Stomach (tissue), 9 donors: ENCODE data around the gene FFAR3. TPM values are rescaled to one million over a fixed set of nuclear protein-coding genes. Genes with fewer than 3 reads are reported as not detected.
A peak's percentile ranks its signal among the peaks of the same experiment; 100 is the strongest.

Experiments used
- DNase-seq, 2 donors: peaks; one replicate each; pipeline versions ENCODE4 v3.0.0 to v3.0.0-alpha.2; 2013 to 2019
- H3K27ac ChIP-seq, 5 donors: fragments of 200-600 bp in 4 of 5; sonication (generic) in 4 of 5; one replicate each; pipeline ENCODE4 v1.5.1; 2013 to 2019; ENCODE audit warnings: mild to moderate bottlenecking in 1 of 5, moderate library complexity in 1 of 5
- H3K27me3 ChIP-seq, 3 donors: fragments of 200-600 bp; sonication (generic); one replicate each; pipeline ENCODE4 v1.5.1; 2017 to 2019; ENCODE audit warnings: mixed run types in 1 of 3
- H3K36me3 ChIP-seq, 4 donors: fragments of 200-600 bp; sonication (generic); 1 replicate in 3 of 4; 2 replicates in 1 of 4; pipeline ENCODE4 v1.5.1; 2016 to 2019
- H3K4me1 ChIP-seq, 4 donors: fragments of 200-600 bp; sonication (generic); one replicate each; pipeline ENCODE4 v1.5.1; 2016 to 2019
- H3K4me3 ChIP-seq, 4 donors: fragments of 200-600 bp; sonication (generic) in 3 of 4; one replicate each; pipeline ENCODE4 v1.5.1; 2016 to 2019; ENCODE audit warnings: mild to moderate bottlenecking in 1 of 4
- H3K9me3 ChIP-seq, 4 donors: fragments of 200-600 bp; sonication (generic); one replicate each; pipeline ENCODE4 v1.5.1; 2016 to 2019
- EP300 ChIP-seq: sonication (generic); formaldehyde crosslinking; IDR thresholded peaks from one replicate; pipeline ENCODE4 v1.6.1; 2017; ENCODE audit warnings: antibody characterized with exemption
- POLR2A ChIP-seq, 4 donors: fragments of 450-650 bp; IDR thresholded peaks; one replicate each; pipeline ENCODE4 v1.6.1; 2016; ENCODE audit warnings: antibody characterized with exemption in 4 of 4, control low read depth in 2 of 4, mild to moderate bottlenecking in 1 of 4, moderate library complexity in 1 of 4
- POLR2AphosphoS5 ChIP-seq, 3 donors: sonication (generic); formaldehyde crosslinking; IDR thresholded peaks; one replicate each; pipeline ENCODE4 v1.6.1; 2016; ENCODE audit warnings: antibody characterized with exemption in 3 of 3
- WGBS, 5 donors: extraction: QIAGEN DNeasy Blood & Tissue Kit in 3 of 5; methylation state at CpG; one replicate each; pipeline versions ENCODE4 v1.1.5 to v1.1.7; 2013 to 2018; 5-methylcytosine and 5-hydroxymethylcytosine counted together
- intact Hi-C: fragments of 100-400 bp; cut with DNase I; formaldehyde crosslinking; loops from one replicate; pipeline ENCODE4 v1.15.1; 2023; ENCODE audit warnings: low total_unique reads
- polyA plus RNA-seq, 3 donors: library from polyadenylated mRNA; stranded (reverse); fragments of 200-250 nt; gene quantifications; one replicate each; pipeline ENCODE4 v1.2.3, GENCODE V29; 2013
- total RNA-seq, 5 donors: library from RNA; depleted of rRNA; stranded (reverse); fragments of >200 nt; gene quantifications; one replicate each; pipeline versions ENCODE4 v1.1.0 to v1.2.3, GENCODE V29; 2014 to 2016
- TF ChIP-seq, protein P1 (sequence below), 7 experiments: fragments of 450-650 bp in 4 of 7; fragments of 200-600 bp in 3 of 7; sonication (generic) in 3 of 7; IDR thresholded peaks; one replicate each; pipeline ENCODE4 v1.5.1; 2016 to 2019; ENCODE audit warnings: antibody characterized with exemption in 7 of 7, control low read depth in 2 of 7, mild to moderate bottlenecking in 1 of 7
- donor health status: healthy with polysubstance abuse.
- donor health status: Bipolar disorder and iron deficiency.
- donor health status: healthy.

FFAR3 gene
- total and polyA plus RNA-seq, 8 donors = 0.30 to 0.56 TPM; not detected in 6

DNA sequence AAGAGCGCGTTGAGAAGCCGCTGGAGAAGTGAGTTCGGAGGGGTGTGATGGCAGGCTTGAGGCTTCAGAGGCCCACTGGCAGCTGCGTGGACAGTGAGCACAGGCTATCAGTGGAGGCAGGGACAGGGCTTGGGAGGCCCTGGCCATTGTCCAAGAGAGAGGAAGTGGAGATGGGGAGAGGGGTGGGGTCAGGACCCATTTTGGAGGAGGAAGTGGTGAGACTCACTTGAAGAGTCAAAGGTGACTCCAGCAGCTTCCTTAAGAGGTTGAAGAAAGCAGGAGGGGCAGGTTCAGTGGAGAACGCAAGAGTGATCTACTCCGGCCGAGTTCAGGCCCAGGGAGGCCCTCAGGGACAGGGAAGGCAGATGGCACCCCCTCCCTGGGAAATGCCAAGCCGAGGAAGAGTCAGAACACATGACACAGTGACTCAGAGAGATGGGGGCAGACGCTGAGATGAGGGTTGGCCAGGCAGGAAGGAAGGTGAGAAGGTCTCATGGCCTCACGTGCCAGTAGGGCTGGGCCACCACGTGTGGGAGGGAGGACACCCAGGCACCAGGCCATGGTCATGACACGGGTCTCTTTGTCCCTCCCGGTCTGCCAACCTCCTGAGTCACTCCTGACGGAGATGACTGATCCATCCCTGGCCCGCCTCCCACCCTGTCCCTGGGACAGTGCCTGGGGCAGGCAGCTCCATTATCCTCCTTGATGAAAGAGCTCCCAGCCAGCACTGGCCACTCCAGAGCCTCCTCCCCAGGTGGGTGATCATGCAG lies 39.4 kb upstream of the FFAR3 start:
- H3K27ac ChIP-seq = peak overlapping the region in 2 of 5 donors; percentile 34 to 39
- 52 to 67% (median 63%) methylated on average over 12 to 16 of the region's 16 CpGs for WGBS, 5 donors
- intact Hi-C loops = no loop called here

DNA sequence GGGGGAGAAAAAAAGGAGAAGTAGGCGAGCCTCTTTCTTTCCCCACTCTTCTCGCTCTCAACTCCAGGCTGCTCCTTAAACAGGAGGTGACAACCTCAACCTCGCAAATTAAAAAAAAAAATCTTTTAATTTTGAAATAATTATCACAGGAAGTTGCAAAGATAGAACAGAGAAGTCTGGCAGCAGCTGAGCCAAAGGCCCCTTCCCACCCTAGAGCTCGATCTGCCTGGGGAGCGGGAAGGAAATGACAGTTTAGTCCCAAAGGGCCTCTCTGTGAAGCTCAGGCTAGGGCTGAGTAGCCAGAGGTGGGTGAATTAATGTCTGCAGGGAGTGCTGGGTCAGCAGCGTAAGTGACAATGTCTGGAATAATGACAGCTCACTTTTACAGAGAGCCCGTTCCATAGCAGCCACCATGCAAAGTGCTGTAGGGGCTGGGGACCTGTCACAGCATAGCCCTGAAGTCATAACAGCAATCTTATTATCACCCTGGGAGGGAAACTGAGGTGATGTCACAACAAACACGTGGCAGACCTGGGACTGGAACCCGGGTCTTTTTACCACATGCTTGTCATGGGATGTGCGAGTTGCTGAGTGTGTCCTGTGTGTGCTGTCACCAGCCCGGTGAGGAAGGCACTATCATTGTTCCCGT lies 38.1 kb upstream of the FFAR3 start:
- H3K4me1 ChIP-seq = peaks cover 0 to 19% (median 0%) of the 10 kb centered on the region in 4 donors
- 61 to 75% (median 70%) methylated on average over 12 of the region's 12 CpGs for WGBS, 5 donors
- H3K9me3 ChIP-seq = peaks cover 0 to 10% (median 8%) of the 10 kb centered on the region in 4 donors
- peaks cover 0 to 9% (median 0%) of the 10 kb centered on the region in 3 donors for H3K27me3 ChIP-seq
- intact Hi-C loops = no loop called here
- no peaks in the 10 kb centered on the region for H3K36me3 ChIP-seq
- H3K27ac ChIP-seq = peak overlapping the region in 1 of 5 donors; percentile 46
- DNase-seq = no peak
- no peak for TF ChIP-seq EP300
- no peak for TF ChIP-seq POLR2A (IDR thresholded peaks at IDR 0.05)
- TF ChIP-seq, protein P1, sequence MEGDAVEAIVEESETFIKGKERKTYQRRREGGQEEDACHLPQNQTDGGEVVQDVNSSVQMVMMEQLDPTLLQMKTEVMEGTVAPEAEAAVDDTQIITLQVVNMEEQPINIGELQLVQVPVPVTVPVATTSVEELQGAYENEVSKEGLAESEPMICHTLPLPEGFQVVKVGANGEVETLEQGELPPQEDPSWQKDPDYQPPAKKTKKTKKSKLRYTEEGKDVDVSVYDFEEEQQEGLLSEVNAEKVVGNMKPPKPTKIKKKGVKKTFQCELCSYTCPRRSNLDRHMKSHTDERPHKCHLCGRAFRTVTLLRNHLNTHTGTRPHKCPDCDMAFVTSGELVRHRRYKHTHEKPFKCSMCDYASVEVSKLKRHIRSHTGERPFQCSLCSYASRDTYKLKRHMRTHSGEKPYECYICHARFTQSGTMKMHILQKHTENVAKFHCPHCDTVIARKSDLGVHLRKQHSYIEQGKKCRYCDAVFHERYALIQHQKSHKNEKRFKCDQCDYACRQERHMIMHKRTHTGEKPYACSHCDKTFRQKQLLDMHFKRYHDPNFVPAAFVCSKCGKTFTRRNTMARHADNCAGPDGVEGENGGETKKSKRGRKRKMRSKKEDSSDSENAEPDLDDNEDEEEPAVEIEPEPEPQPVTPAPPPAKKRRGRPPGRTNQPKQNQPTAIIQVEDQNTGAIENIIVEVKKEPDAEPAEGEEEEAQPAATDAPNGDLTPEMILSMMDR (IDR thresholded peaks at IDR 0.05) = no peak
- TF ChIP-seq POLR2AphosphoS5 (IDR thresholded peaks at IDR 0.05) = no peak
- H3K4me3 ChIP-seq = no peak overlapping the region

More for the DNA sequence above, 39.4 kb upstream of the FFAR3 start:
- Histone ChIP-seq H3K27me3 (peaks cover 0 to 14% (median 0%) of the 10 kb centered on the region in 3 donors), H3K4me3 (no peak overlapping the region), H3K36me3 (no peaks in the 10 kb centered on the region), H3K9me3 (peaks cover 0 to 10% (median 8%) of the 10 kb centered on the region in 4 donors), H3K4me1 (peaks cover 0 to 19% (median 0%) of the 10 kb centered on the region in 4 donors)
- peak; percentile 32 to 39 for DNase-seq
- TF ChIP-seq EP300 (no peak), POLR2AphosphoS5 (IDR thresholded peaks at IDR 0.05) (peak in 1 of 3 donors; percentile 33), POLR2A (IDR thresholded peaks at IDR 0.05) (no peak)
- TF ChIP-seq, protein P1 (IDR thresholded peaks at IDR 0.05) = no peak

DNA sequence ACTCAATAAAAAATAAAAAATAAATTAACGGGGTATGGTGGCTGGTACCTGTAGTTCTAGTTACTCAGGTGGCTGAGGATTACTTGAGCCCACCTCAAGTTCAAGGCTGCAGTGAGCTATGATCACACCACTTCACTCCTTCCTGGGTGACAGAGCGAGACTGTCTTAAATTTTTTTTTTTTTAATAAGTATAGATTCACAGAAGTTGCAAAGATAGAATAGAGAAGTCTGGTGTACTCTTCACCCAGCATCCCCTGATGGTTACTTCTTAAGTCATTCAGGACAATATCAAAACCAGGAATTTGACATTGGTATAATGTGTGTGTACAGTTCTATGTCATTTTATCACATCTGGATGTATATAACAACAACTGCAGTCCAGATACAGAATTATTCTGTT lies 37.0 kb upstream of the FFAR3 start:
- no peak for DNase-seq
- TF ChIP-seq POLR2A (IDR thresholded peaks at IDR 0.05) (no peak), POLR2AphosphoS5 (IDR thresholded peaks at IDR 0.05) (no peak), EP300 (no peak)
- TF ChIP-seq, protein P1 (IDR thresholded peaks at IDR 0.05) = no peak
- Histone ChIP-seq H3K4me3 (no peak overlapping the region), H3K36me3 (no peaks in the 10 kb centered on the region), H3K27me3 (peaks cover 0 to 5% (median 0%) of the 10 kb centered on the region in 3 donors), H3K4me1 (peaks cover 0 to 19% (median 0%) of the 10 kb centered on the region in 4 donors), H3K9me3 (peaks cover 0 to 10% (median 8%) of the 10 kb centered on the region in 4 donors), H3K27ac (no peak overlapping the region)
- WGBS, 5 donors = 90 to 98% (median 92%) methylated on average over 2 of the region's 2 CpGs
- intact Hi-C loops = no loop called here

DNA sequence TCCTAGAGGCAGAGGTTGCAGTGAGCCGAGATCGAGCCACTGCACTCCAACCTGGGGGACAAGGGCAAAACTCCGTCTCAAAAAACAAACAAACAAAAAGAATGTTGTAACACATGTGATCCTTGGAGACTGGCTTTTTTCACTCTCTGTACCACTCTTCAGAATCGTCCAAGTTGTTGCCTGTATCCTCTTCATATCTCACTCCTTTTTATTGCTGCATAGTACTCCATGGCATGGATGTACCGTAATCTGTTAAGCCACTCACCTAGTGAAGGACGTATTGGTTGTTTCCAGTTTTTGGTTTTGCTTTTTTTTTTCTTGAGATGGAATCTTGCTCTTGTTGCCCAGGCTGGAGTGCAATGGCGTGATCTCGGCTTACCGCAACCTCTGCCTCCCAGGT lies 36.2 kb upstream of the FFAR3 start:
- TF ChIP-seq EP300 (no peak), POLR2AphosphoS5 (IDR thresholded peaks at IDR 0.05) (no peak), POLR2A (IDR thresholded peaks at IDR 0.05) (no peak)
- TF ChIP-seq, protein P1 (IDR thresholded peaks at IDR 0.05) = no peak
- DNase-seq = no peak
- WGBS, 5 donors = 93 to 97% (median 93%) methylated on average over 9 of the region's 9 CpGs
- Histone ChIP-seq H3K27me3 (peaks cover 0 to 9% (median 0%) of the 10 kb centered on the region in 3 donors), H3K4me1 (peaks cover 0 to 19% (median 0%) of the 10 kb centered on the region in 4 donors), H3K9me3 (peaks cover 0 to 10% (median 8%) of the 10 kb centered on the region in 4 donors), H3K27ac (no peak overlapping the region), H3K4me3 (no peak overlapping the region), H3K36me3 (no peaks in the 10 kb centered on the region)
- intact Hi-C loops = no loop called here
